Measurements from ENCODE around the gene CADM1. TPM values are rescaled to one million over a fixed set of nuclear protein-coding genes. Genes with fewer than 3 reads are reported as not detected.

Gene CADM1
- total and polyA plus RNA-seq, 11 donors = 11.4 to 80.2 (median 40.6) TPM

DNA sequence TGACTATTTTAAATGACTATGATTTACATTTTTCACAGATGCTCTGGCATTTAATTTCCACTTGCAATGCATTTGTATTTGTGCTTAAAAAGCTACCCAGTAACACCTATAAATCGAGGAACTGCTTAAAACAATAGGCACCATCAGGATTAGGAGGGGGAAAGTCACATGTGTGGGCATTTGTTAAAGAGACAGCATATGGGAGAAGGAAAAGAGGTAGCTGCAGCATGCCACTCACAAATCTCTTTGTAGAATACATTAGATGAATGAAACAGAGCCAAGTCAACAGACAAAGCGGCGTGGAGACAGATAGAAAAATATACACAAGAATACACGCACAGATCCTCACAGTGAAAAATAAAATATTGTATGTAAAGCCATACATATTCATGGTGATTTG lies 228.0 kb downstream of the CADM1 start:
- Histone ChIP-seq H3K4me1 (peaks cover 0 to 5% (median 0%) of the 10 kb centered on the region in 12 donors), H3K36me3 (no peaks in the 10 kb centered on the region), H3K27me3 (no peaks in the 10 kb centered on the region), H3K4me3 (no peak overlapping the region), H3K27ac (no peak overlapping the region), H3K9me3 (no peaks in the 10 kb centered on the region)
- DNase-seq (no peak), ATAC-seq (no peak)
- no peak for TF ChIP-seq POLR2A (IDR thresholded peaks at IDR 0.05)
- TF ChIP-seq, protein P1, sequence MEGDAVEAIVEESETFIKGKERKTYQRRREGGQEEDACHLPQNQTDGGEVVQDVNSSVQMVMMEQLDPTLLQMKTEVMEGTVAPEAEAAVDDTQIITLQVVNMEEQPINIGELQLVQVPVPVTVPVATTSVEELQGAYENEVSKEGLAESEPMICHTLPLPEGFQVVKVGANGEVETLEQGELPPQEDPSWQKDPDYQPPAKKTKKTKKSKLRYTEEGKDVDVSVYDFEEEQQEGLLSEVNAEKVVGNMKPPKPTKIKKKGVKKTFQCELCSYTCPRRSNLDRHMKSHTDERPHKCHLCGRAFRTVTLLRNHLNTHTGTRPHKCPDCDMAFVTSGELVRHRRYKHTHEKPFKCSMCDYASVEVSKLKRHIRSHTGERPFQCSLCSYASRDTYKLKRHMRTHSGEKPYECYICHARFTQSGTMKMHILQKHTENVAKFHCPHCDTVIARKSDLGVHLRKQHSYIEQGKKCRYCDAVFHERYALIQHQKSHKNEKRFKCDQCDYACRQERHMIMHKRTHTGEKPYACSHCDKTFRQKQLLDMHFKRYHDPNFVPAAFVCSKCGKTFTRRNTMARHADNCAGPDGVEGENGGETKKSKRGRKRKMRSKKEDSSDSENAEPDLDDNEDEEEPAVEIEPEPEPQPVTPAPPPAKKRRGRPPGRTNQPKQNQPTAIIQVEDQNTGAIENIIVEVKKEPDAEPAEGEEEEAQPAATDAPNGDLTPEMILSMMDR (IDR thresholded peaks at IDR 0.05) = no peak
- intact Hi-C loops (cut with DNase I) = no loop called here
- 68 to 82% (median 77%) methylated on average over 4 of the region's 4 CpGs for WGBS, 4 donors

DNA sequence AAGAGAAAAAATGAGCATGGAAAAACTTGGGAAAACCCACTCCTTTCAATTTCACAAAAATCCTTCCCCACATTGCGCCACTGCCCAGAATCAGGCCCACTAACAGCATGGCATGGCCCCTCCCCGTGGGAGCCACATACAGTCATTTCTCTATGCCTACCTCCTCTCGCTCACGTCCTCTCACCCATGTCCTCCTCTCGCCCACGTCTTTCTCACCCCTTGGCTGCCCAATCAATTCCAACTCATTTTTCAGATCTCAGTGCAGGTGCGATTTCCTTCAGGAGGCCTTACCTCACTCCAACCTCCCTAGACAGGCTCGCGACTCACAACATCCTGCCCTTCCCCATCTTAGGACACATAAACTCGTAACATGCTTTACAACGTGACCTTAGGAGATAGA lies 229.2 kb downstream of the CADM1 start:
- TF ChIP-seq, protein P1 (IDR thresholded peaks at IDR 0.05) = no peak
- no peak for TF ChIP-seq POLR2A (IDR thresholded peaks at IDR 0.05)
- Histone ChIP-seq H3K4me1 (peaks cover 0 to 5% (median 0%) of the 10 kb centered on the region in 12 donors), H3K27me3 (no peaks in the 10 kb centered on the region), H3K9me3 (no peaks in the 10 kb centered on the region), H3K4me3 (no peak overlapping the region), H3K27ac (no peak overlapping the region), H3K36me3 (no peaks in the 10 kb centered on the region)
- DNase-seq (no peak), ATAC-seq (no peak)
- intact Hi-C loops (cut with DNase I) = no loop called here
- WGBS, 4 donors = 91 to 95% (median 94%) methylated on average over 11 of the region's 11 CpGs

DNA sequence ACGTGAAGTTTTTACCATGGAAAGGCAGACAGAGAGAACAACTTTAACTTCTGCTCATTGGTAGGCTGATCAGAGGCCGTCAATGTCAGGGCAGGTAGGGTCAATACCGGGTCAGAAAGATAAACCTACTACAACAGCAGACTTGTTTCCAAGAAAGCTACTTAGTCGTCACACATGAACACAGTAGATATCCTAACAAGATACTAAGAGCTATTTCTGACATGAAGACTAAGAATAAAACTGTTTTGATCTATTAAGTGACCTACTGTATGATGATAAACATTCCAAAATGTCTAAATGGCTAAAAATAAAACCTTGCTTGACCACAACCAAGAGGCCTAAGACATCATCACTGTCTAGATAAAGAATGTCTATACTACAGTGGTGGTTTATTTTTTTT lies 231.3 kb downstream of the CADM1 start:
- no peaks in the 10 kb centered on the region for H3K36me3 ChIP-seq
- H3K4me3 ChIP-seq = no peak overlapping the region
- no peaks in the 10 kb centered on the region for H3K27me3 ChIP-seq
- no peak overlapping the region for H3K27ac ChIP-seq
- intact Hi-C loops (cut with DNase I) = no loop called here
- WGBS, 4 donors = 42 to 54% (median 45%) methylated on average over 4 of the region's 4 CpGs
- no peaks in the 10 kb centered on the region for H3K9me3 ChIP-seq
- TF ChIP-seq, protein P1 (IDR thresholded peaks at IDR 0.05) = no peak
- no peak for TF ChIP-seq POLR2A (IDR thresholded peaks at IDR 0.05)
- DNase-seq (no peak), ATAC-seq (peak in 3 of 4 donors; percentile 74 to 89 (median 74))
- H3K4me1 ChIP-seq = peaks cover 0 to 8% (median 5%) of the 10 kb centered on the region in 12 donors

DNA sequence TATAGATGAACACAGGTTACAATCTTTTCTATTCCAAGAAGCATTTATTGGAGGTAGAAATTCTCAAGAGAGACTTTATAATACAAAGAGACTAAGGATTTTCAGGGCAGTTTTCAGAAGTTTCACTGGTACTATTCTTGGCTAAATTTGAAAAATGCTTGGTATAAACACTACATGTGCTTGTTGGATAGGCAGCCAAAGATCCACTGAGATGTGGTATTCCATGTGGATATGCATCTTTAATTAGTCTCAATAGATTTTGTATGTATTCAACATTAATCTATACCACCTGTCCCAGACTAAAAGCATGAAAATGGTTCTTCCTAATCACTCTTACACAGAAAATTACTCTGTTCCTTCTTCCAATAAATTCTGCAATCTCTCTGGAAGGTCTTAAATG lies 232.6 kb downstream of the CADM1 start:
- TF ChIP-seq, protein P1 (IDR thresholded peaks at IDR 0.05) = no peak
- Histone ChIP-seq H3K4me1 (peaks cover 0 to 14% (median 5%) of the 10 kb centered on the region in 12 donors), H3K9me3 (no peaks in the 10 kb centered on the region), H3K27me3 (no peaks in the 10 kb centered on the region), H3K4me3 (no peak overlapping the region), H3K27ac (no peak overlapping the region), H3K36me3 (no peaks in the 10 kb centered on the region)
- intact Hi-C loops (cut with DNase I) = no loop called here
- ATAC-seq (no peak), DNase-seq (no peak)

Data from heart left ventricle (tissue), 16 donors.